Measurements from ENCODE around the gene ZBTB48.
"Not testable (repeated sequence)": the region's sequence is repeated elsewhere in the genome, so short reads cannot be mapped to it uniquely, and the experiment has no call there.

The ZBTB48 gene

GRCh38 chr1:6635910-6636760 lies 56.3 kb downstream of the ZBTB48 start:
- no peak for DNase-seq

GRCh38 chr1:6636778-6637177 lies 57.0 kb downstream of the ZBTB48 start:
- not testable (repeated sequence) for DNase-seq

- DNase-seq: no peak
Observed at GRCh38 chr1:6637770-6638169, 58.0 kb downstream of the ZBTB48 start.

- no peak for DNase-seq
Observed at GRCh38 chr1:6638226-6638625, 58.4 kb downstream of the ZBTB48 start.

Data from NCI-H1436 (cell line).